Measurements from ENCODE around the gene PPA1. TPM values are rescaled to one million over a fixed set of nuclear protein-coding genes. Genes with fewer than 3 reads are reported as not detected.
"Not testable (repeated sequence)": the region's sequence is repeated elsewhere in the genome, so short reads cannot be mapped to it uniquely, and the experiment has no call there.

Gene PPA1
- total RNA-seq, 1 experiment from 2014 or later: 234 TPM

- H4K20me1 ChIP-seq (ENCODE audit: insufficient read depth); CTCF ChIA-PET; H3K4me2 ChIP-seq (ENCODE audit: low read length); H3K9me3 ChIP-seq (ENCODE audit: control insufficient read depth in 1 of 2, insufficient read depth in 1 of 2, low read depth in 1 of 2, low read length in 2 of 2); H3K36me3 ChIP-seq (ENCODE audit: control insufficient read depth in 1 of 2, insufficient read depth in 2 of 2, low read length in 2 of 2); ATAC-seq; POLR2A ChIA-PET; intact Hi-C loops (cut with micrococcal nuclease); H3K9ac ChIP-seq (ENCODE audit: low read length); DNase-seq (ENCODE audit: low read depth, low spot score); H3K4me1 ChIP-seq (ENCODE audit: control insufficient read depth in 1 of 2, insufficient read depth in 2 of 2, low read length in 2 of 2); BruUV-seq (replicated peaks); H3K4me3 ChIP-seq (replicated peaks in 1 of 2; ENCODE audit: low read depth in 1 of 2, low read length in 2 of 2); RAD21 ChIA-PET (ENCODE audit: low non-redundant PET in 1 of 2, low total read pairs in 2 of 2, uncharacterized antibody in 2 of 2, unreplicated experiment in 2 of 2); H3K9me2 ChIP-seq (ENCODE audit: insufficient read depth); H3K27ac ChIP-seq (ENCODE audit: low read depth, low read length); H3K27me3 ChIP-seq (ENCODE audit: insufficient read depth, low read length); H3K79me2 ChIP-seq (ENCODE audit: insufficient read depth, low read length); H2AFZ ChIP-seq (ENCODE audit: low read depth, low read length, poor library complexity, severe bottlenecking): not testable (repeated sequence)
Measured at GRCh38 chr10:70239077-70239976, 6.1 kb upstream of the PPA1 start.

- H3K9me2 ChIP-seq (ENCODE audit: insufficient read depth); H3K79me2 ChIP-seq (ENCODE audit: insufficient read depth, low read length); DNase-seq (ENCODE audit: low read depth, low spot score); H3K27me3 ChIP-seq (ENCODE audit: insufficient read depth, low read length); H2AFZ ChIP-seq (ENCODE audit: low read depth, low read length, poor library complexity, severe bottlenecking); H4K20me1 ChIP-seq (ENCODE audit: insufficient read depth); intact Hi-C loops (cut with micrococcal nuclease); H3K4me2 ChIP-seq (ENCODE audit: low read length); H3K27ac ChIP-seq (ENCODE audit: low read depth, low read length); H3K9ac ChIP-seq (ENCODE audit: low read length); H3K36me3 ChIP-seq (ENCODE audit: control insufficient read depth in 1 of 2, insufficient read depth in 2 of 2, low read length in 2 of 2); RAD21 ChIA-PET (ENCODE audit: low non-redundant PET in 1 of 2, low total read pairs in 2 of 2, uncharacterized antibody in 2 of 2, unreplicated experiment in 2 of 2); POLR2A ChIA-PET; CTCF ChIA-PET; H3K4me1 ChIP-seq (ENCODE audit: control insufficient read depth in 1 of 2, insufficient read depth in 2 of 2, low read length in 2 of 2); H3K9me3 ChIP-seq (ENCODE audit: control insufficient read depth in 1 of 2, insufficient read depth in 1 of 2, low read depth in 1 of 2, low read length in 2 of 2); BruUV-seq (replicated peaks); H3K4me3 ChIP-seq (replicated peaks in 1 of 2; ENCODE audit: low read depth in 1 of 2, low read length in 2 of 2); ATAC-seq: not testable (repeated sequence)
Measured at GRCh38 chr10:70237958-70238536, 4.8 kb upstream of the PPA1 start.

All from HCT116 (cell line).